Breast epithelium (tissue), 3 donors: Measurements from ENCODE around the gene TMEM63B.

ENCODE experiments used
- POLR2A ChIP-seq: fragments of 450-650 bp; IDR thresholded peaks from one replicate; pipeline ENCODE4 v1.6.1; 2016; ENCODE audit warnings: antibody characterized with exemption, mild to moderate bottlenecking, moderate library complexity
- POLR2AphosphoS5 ChIP-seq, 3 donors: sonication (generic); formaldehyde crosslinking; IDR thresholded peaks; one replicate each; pipeline ENCODE4 v1.6.1; 2017; ENCODE audit warnings: antibody characterized with exemption in 3 of 3
- TF ChIP-seq, protein P1 (sequence below), 3 donors: fragments of 450-650 bp; IDR thresholded peaks; one replicate each; pipeline ENCODE4 v1.5.1; 2016 to 2017; ENCODE audit warnings: antibody characterized with exemption in 3 of 3, mild to moderate bottlenecking in 3 of 3, moderate library complexity in 3 of 3

DNA sequence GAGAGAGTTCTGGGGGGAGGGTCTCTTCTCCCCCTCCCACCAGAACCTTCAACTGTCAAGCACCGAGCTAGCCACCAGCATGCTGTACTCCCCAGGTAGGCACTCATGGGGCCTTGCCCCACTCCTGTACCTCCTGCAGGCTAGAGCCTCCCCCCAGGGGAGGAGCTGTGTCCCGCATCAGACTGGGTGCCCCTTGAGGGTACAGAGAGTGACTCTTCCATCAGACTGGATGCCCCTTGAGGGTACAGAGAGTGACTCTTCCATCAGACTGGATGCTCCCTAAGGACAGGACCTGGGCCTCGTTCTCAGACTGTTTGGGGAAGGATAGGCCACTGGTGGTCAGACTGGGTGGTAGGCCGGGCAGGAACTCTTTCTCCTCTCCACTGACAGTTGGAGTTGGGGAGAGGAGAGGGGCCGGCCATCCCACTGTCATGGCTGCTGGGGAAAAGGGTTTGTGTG lies 31.4 kb downstream of the TMEM63B start, which contains the start of gene CAPN11:
- TF ChIP-seq, protein P1, sequence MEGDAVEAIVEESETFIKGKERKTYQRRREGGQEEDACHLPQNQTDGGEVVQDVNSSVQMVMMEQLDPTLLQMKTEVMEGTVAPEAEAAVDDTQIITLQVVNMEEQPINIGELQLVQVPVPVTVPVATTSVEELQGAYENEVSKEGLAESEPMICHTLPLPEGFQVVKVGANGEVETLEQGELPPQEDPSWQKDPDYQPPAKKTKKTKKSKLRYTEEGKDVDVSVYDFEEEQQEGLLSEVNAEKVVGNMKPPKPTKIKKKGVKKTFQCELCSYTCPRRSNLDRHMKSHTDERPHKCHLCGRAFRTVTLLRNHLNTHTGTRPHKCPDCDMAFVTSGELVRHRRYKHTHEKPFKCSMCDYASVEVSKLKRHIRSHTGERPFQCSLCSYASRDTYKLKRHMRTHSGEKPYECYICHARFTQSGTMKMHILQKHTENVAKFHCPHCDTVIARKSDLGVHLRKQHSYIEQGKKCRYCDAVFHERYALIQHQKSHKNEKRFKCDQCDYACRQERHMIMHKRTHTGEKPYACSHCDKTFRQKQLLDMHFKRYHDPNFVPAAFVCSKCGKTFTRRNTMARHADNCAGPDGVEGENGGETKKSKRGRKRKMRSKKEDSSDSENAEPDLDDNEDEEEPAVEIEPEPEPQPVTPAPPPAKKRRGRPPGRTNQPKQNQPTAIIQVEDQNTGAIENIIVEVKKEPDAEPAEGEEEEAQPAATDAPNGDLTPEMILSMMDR (IDR thresholded peaks at IDR 0.05) = no peak
- no peak for TF ChIP-seq POLR2AphosphoS5 (IDR thresholded peaks at IDR 0.05)
- no peak for TF ChIP-seq POLR2A
